H1 (cell line): Measurements from ENCODE around the gene DCUN1D3. TPM values are rescaled to one million over a fixed set of nuclear protein-coding genes. Genes with fewer than 3 reads are reported as not detected.

Experiments used
- CHD7 ChIP-seq: fragments of 300-600 bp; sonication (generic); IDR thresholded peaks from 2 replicates; pipeline ENCODE4 v1.7.1; 2012; ENCODE audit warnings: low read length, moderate library complexity, mild to moderate bottlenecking, inconsistent platforms; ENCODE audit not compliant: insufficient replicate concordance
- RAD21 ChIP-seq, 2 experiments: IDR thresholded peaks in 1 of 2; conservative IDR thresholded peaks in 1 of 2; 2 replicates each; pipeline ENCODE4 v1.6.1; 2011; ENCODE audit warnings: low read depth in 2 of 2, low read length in 2 of 2, improper control_type of control experiment in 1 of 2, inconsistent platforms in 1 of 2, mild to moderate bottlenecking in 1 of 2, moderate library complexity in 1 of 2
- RBBP5 ChIP-seq: IDR thresholded peaks from 2 replicates; pipeline ENCODE4 v1.7.1; 2012; ENCODE audit warnings: low read depth, mild to moderate bottlenecking, inconsistent platforms, low read length, moderate library complexity, borderline replicate concordance
- RNF2 ChIP-seq: fragments of 200-900, 300-1000 bp; sonication (generic); IDR thresholded peaks from 2 replicates; pipeline ENCODE4 v1.7.1; 2016; ENCODE audit warnings: borderline replicate concordance, low read depth, mild to moderate bottlenecking, antibody characterized with exemption, low read length; ENCODE audit not compliant: poor library complexity, severe bottlenecking; ENCODE audit errors: missing control alignments
- SIRT6 ChIP-seq: IDR thresholded peaks from one replicate; pipeline ENCODE4 v1.7.1; 2012; ENCODE audit warnings: low read length, inconsistent platforms
- SP1 ChIP-seq: IDR thresholded peaks from 2 replicates; pipeline ENCODE4 v1.6.1; 2011; ENCODE audit warnings: low read depth, low read length
- SP2 ChIP-seq: IDR thresholded peaks from 2 replicates; pipeline ENCODE4 v1.6.1; 2012; ENCODE audit warnings: mild to moderate bottlenecking, low read length, inconsistent platforms
- SRF ChIP-seq: IDR thresholded peaks from 2 replicates; pipeline ENCODE4 v1.6.1; 2011; ENCODE audit warnings: mild to moderate bottlenecking, low read depth, low read length, moderate library complexity
- TCF12 ChIP-seq: IDR thresholded peaks from 2 replicates; pipeline ENCODE4 v1.6.1; 2011; ENCODE audit warnings: low read depth, mild to moderate bottlenecking, low read length
- YY1 ChIP-seq: IDR thresholded peaks from 2 replicates; pipeline ENCODE4 v1.6.1; 2011; ENCODE audit warnings: low read depth, mild to moderate bottlenecking, low read length
- polyA plus RNA-seq, 7 experiments: library from polyadenylated mRNA; depleted of rRNA in 3 of 7; stranded (reverse) in 5 of 7; unstranded in 2 of 7; fragments of >200 nt in 5 of 7; fragments of 200-250 nt in 2 of 7; gene quantifications; 1 replicate in 5 of 7; 2 replicates in 1 of 7; 4 replicates in 1 of 7; pipeline versions ENCODE4 v1.2.1 to v1.2.3, GENCODE V29; 2011 to 2013; ENCODE audit warnings: missing spikeins in 2 of 7, mixed read lengths in 2 of 7
- total RNA-seq: library from RNA; stranded (reverse); fragmentation: NEBNext Ultra II Directional; extraction: Animal tissue kit (Norgen Biotek cat#: 25700); gene quantifications from 2 replicates; pipeline ENCODE4 v1.2.1, GENCODE V29; 2021

Gene DCUN1D3
- total and polyA plus RNA-seq, 2 of the 8 experiments (the other 6 are each of a cell fraction or from before 2014, with no cell fraction given): 3.5 to 18.2 TPM

- TF ChIP-seq CHD7: no peak
- TF ChIP-seq SRF: no peak
- no peak for TF ChIP-seq RAD21 (IDR thresholded peaks at IDR 0.05 in 1 of 2, conservative IDR thresholded peaks at IDR 0.05 in 1 of 2; ENCODE audit: low read depth in 2 of 2, low read length in 2 of 2)
- TF ChIP-seq SP1: no peak
- no peak for TF ChIP-seq SIRT6
- TF ChIP-seq SP2: no peak
- TF ChIP-seq TCF12: no peak
- TF ChIP-seq RNF2: no peak
- no peak for TF ChIP-seq RBBP5
- TF ChIP-seq YY1: no peak
Observed at GRCh38 chr16:20940871-20941635, 40.9 kb upstream of the DCUN1D3 start (continued).
